ENCODE data around the gene ODAD2. TPM values are rescaled to one million over a fixed set of nuclear protein-coding genes. Genes with fewer than 3 reads are reported as not detected.
"Not testable (repeated sequence)": the region's sequence is repeated elsewhere in the genome, so short reads cannot be mapped to it uniquely, and the experiment has no call there.

The ODAD2 gene
- total RNA-seq, 1 donor from 2014 or later, result 1.8 TPM

DNA sequence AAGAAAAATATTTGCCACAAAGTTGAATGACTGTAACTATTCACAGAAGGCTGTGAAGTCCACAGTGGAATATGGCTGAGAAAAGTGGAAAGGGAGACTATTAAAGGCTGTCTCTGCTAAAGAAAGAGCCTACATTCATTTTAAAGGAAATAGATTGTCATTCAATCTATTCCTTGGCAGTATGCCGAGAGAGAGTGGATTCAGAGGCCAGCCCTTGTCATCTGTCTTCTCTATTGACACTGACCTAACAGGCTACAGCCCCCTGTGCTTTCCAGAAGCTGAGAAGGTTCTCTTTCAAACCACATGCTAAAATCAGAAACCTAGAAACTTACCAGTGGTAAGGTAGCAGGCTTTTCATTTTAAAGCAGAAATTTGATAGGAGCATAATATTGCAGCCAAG is 12.1 kb downstream of the ODAD2 start:
- Histone ChIP-seq H3K4me3 (ENCODE audit: low read depth, low read length) (no peak overlapping the region), H3K27me3 (ENCODE audit: control insufficient read depth, insufficient read depth, low read length) (no peaks in the 10 kb centered on the region), H3K36me3 (ENCODE audit: control insufficient read depth, insufficient read depth, low read length) (no peaks in the 10 kb centered on the region)
- DNase-seq (ENCODE audit: low read depth), result no peak
- TF ChIP-seq, protein P1, sequence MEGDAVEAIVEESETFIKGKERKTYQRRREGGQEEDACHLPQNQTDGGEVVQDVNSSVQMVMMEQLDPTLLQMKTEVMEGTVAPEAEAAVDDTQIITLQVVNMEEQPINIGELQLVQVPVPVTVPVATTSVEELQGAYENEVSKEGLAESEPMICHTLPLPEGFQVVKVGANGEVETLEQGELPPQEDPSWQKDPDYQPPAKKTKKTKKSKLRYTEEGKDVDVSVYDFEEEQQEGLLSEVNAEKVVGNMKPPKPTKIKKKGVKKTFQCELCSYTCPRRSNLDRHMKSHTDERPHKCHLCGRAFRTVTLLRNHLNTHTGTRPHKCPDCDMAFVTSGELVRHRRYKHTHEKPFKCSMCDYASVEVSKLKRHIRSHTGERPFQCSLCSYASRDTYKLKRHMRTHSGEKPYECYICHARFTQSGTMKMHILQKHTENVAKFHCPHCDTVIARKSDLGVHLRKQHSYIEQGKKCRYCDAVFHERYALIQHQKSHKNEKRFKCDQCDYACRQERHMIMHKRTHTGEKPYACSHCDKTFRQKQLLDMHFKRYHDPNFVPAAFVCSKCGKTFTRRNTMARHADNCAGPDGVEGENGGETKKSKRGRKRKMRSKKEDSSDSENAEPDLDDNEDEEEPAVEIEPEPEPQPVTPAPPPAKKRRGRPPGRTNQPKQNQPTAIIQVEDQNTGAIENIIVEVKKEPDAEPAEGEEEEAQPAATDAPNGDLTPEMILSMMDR (IDR thresholded peaks at IDR 0.05; ENCODE audit: insufficient read depth, low read length, poor library complexity, severe bottlenecking), result no peak

DNA sequence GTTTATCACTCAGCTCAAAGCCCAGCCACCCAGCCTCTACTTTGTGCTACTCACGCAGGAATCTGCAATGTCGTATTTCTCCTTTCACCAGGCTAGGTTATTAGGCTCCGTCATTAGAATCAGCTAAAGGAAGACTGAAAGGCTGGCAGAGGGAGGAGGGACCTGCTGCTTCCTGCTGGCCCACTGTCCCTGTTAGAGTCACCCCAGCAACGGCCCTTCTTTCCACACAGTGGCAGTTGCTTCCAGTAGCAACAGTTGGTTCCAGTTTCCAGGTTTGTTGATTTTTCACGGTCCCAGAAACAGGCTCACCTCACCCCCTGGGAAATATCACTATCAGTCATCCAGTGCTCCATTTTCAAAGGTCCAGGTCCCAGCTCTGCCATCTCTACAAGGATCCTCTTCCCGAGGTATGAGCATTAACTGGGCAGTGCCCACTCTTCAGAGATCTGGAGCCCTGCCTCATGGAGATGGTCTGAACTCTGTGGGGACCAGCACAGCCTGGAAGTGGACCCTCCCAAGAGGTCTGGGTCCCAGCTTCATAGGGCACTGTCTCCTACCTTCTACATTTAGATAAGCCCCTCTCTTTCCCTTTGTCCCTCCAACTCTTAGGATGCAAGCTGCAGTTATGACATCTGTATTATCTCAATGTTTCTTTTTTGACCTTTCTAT is 15.9 kb downstream of the ODAD2 start:
- TF ChIP-seq, protein P1 (IDR thresholded peaks at IDR 0.05; ENCODE audit: insufficient read depth, low read length, poor library complexity, severe bottlenecking), result no peak
- H3K4me3 ChIP-seq (ENCODE audit: low read depth, low read length), result no peak overlapping the region
- DNase-seq (ENCODE audit: low read depth), result no peak
- H3K27me3 ChIP-seq (ENCODE audit: control insufficient read depth, insufficient read depth, low read length), result no peaks in the 10 kb centered on the region
- no peaks in the 10 kb centered on the region for H3K36me3 ChIP-seq (ENCODE audit: control insufficient read depth, insufficient read depth, low read length)

DNA sequence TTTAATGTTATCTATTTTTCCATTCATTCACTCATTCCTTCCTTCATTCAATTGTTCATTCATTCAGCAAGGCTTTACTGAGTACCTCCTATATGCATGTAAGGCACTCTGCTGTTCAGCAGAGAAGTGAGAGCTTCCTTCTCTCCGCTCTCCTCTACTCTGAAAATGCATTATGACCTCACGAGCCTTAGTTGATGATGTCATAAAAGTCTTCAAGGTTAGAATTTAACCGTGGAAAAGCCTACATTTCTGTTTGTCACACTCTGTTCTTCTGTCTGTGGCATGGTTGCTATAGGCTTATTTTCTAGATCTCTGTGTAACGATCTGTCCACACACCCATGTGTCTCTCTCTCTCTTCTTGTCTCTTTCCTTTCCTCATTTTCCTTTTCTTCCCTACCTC is 17.1 kb downstream of the ODAD2 start:
- DNase-seq (ENCODE audit: low read depth), result no peak
- H3K36me3 ChIP-seq (ENCODE audit: control insufficient read depth, insufficient read depth, low read length), result no peaks in the 10 kb centered on the region
- H3K27me3 ChIP-seq (ENCODE audit: control insufficient read depth, insufficient read depth, low read length), result no peaks in the 10 kb centered on the region
- H3K4me3 ChIP-seq (ENCODE audit: low read depth, low read length), result no peak overlapping the region
- TF ChIP-seq, protein P1 (IDR thresholded peaks at IDR 0.05; ENCODE audit: insufficient read depth, low read length, poor library complexity, severe bottlenecking), result no peak

DNA sequence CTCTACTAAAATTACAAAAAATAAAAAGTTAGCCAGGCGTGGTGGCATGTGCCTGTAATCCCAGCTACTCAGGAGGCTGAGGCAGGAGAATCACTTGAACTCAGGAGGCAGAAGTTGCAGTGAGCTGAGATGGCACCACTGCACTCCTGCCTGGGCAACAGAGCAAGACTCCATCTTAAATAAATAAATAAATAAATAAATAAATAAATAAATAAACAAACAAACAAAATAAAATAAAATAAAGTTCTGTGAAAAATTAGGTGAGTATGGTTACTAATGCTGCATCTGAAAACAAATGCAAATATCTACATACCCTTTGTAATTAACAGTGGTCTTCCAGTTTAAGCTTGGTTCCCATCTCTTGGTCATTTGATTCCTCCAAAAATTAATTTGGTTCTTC is 28.1 kb downstream of the ODAD2 start:
- not testable (repeated sequence) for H3K36me3 ChIP-seq (ENCODE audit: control insufficient read depth, insufficient read depth, low read length); DNase-seq (ENCODE audit: low read depth); H3K27me3 ChIP-seq (ENCODE audit: control insufficient read depth, insufficient read depth, low read length); H3K4me3 ChIP-seq (ENCODE audit: low read depth, low read length)

DNA sequence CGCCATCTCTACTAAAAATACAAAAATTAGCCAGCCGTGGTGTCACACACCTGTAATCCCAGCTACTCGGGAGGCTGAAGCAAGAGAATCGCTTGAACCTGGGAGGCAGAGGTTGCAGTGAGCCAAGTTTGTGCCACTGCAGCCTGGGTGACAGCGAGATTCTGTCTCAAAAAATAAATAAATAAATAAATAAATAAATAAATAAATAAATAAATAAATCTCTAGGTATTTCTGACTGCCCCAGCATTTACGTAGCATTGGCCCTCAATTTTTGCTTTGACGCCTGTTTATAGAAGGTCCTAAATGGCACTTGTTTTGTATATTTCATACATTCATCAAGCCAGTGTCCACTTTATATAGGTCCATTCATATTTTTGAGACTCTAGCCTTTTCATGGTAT is 28.9 kb downstream of the ODAD2 start:
- H3K36me3 ChIP-seq (ENCODE audit: control insufficient read depth, insufficient read depth, low read length); DNase-seq (ENCODE audit: low read depth); H3K4me3 ChIP-seq (ENCODE audit: low read depth, low read length); H3K27me3 ChIP-seq (ENCODE audit: control insufficient read depth, insufficient read depth, low read length): not testable (repeated sequence)

DNA sequence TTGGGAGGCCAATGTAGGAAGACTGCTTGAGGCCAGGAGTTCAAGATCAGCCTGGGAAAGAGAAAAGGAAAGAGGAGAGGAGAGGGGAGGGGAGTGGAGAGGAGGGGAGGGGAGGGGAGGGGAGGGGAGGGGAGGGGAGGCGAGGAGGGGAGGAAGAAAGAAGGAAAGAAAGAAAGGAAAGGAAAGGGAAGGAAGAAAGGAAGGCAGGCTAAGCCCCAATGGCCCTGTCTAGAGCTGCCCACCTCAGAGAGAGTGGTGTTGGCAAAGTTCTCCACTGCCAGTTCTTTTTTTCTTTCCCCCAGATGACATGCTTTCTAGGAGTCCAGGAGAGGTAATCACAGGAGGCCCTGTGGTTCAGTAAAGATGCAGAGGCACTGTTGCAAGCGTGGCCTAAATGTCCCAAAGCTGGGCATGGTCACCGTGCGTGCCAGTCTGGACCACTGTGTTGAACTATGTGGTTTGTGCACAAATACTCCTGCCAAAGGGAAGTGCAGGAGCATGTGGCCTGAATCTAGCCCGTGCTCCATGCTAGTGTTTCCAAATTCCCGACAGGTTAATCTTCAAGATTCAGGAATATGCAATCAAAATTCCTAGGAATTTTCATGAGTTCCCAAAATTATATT is 39.7 kb downstream of the ODAD2 start:
- H3K27me3 ChIP-seq (ENCODE audit: control insufficient read depth, insufficient read depth, low read length), result no peaks in the 10 kb centered on the region
- no peaks in the 10 kb centered on the region for H3K36me3 ChIP-seq (ENCODE audit: control insufficient read depth, insufficient read depth, low read length)
- no peak for DNase-seq (ENCODE audit: low read depth)
- H3K4me3 ChIP-seq (ENCODE audit: low read depth, low read length), result no peak overlapping the region
- TF ChIP-seq, protein P1 (IDR thresholded peaks at IDR 0.05; ENCODE audit: insufficient read depth, low read length, poor library complexity, severe bottlenecking), result no peak

DNA sequence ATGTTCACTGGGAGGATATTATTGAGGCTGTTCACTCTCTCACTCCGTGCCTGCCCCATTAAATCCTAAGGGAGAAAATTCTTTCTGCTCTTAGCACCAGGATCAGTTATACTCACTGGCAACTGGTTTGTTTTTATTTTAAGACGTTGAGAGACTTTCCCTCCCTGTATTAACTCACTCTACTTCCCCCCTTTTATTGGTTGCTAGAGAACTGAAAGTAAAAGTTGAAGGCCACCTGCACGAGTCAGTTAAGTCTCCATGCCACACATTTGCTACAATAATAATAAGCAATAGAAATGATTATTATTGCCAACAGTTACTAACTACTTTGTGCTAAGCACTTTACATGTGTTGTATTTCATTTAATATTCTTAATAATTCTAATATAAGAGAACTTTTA is 40.5 kb downstream of the ODAD2 start:
- not testable (repeated sequence) for H3K36me3 ChIP-seq (ENCODE audit: control insufficient read depth, insufficient read depth, low read length); DNase-seq (ENCODE audit: low read depth); H3K27me3 ChIP-seq (ENCODE audit: control insufficient read depth, insufficient read depth, low read length); H3K4me3 ChIP-seq (ENCODE audit: low read depth, low read length)
